Measurements from ENCODE around the gene FOXI2. TPM values are rescaled to one million over a fixed set of nuclear protein-coding genes. Genes with fewer than 3 reads are reported as not detected.
A peak's percentile ranks its signal among the peaks of the same experiment; 100 is the strongest.

FOXI2 gene
- total RNA-seq, 3 donors from 2014 or later = not detected

DNA sequence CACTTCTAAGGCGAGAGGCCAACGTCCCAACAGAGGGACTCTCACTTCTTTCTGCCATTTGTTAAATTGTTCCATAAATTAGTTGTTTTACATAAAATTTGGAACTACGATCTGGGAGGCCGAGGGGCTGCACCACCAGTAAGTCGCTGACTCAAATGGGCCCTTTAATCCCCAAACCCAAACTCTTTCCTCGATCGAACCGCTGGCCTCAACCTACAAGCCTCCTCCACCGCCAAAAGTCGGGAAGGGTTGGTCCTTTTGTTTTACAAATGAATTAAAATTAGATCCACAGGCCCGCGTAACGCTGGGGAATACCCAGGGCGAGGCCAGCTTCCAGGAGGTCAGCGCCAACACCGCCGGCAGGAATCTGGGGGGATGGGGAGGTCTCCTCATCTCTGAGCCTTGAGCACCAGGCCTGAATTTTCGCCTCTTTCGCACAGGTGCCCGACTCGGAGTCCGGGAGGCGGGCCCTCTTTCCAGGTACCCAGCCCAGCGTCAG, 1.2 kb upstream of the FOXI2 start:
- H3K4me1 Mint-ChIP-seq (ENCODE audit: low read depth) = no peaks in the 10 kb centered on the region
- peaks cover 47% of the 10 kb centered on the region for H3K27me3 Mint-ChIP-seq (ENCODE audit: low read depth)

DNA sequence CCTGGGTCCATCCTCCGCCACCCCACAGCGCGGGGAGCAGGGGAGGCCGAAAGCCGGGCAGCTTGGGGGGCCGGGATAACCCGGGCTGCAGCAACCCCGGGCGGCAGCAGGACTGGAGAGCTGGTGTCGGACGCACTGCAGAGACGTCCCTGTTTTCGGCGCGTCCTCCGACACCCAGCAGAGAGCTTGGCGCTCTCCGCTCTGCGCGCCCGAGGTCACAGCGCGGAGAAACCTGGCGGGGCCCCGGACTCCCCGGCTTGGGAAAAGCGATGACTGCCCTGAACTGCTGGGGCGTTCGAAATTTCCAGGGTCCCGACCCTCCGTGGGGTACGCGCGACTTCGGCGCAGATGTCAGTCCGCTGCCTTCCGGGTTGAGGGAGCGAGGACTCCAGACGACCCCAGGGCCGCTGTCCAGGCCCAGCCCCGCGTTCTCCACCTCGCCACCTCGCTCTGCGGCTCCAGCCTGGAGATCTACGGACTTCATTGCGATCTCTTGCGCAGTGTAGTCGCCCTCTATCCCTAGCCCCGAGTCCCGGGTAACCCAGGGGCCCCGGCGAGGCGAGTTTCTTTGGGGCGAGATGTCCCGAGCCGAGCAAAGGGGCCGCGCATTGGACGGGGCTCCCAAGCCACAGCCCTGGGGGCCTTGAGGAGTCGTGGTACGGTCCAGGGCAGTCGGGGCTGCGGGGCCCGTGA, 617 bp upstream of the FOXI2 start:
- no peaks in the 10 kb centered on the region for H3K4me1 Mint-ChIP-seq (ENCODE audit: low read depth)
- ATAC-seq = no peak
- H3K27me3 Mint-ChIP-seq (ENCODE audit: low read depth) = peaks cover 47% of the 10 kb centered on the region
- H3K4me3 Mint-ChIP-seq = no peak overlapping the region
- H3K36me3 Mint-ChIP-seq (ENCODE audit: insufficient read depth) = no peaks in the 10 kb centered on the region
- H3K9me3 Mint-ChIP-seq = no peaks in the 10 kb centered on the region
- no peak for DNase-seq

More for the DNA sequence above, 1.2 kb upstream of the FOXI2 start:
- Mint-ChIP-seq H3K9me3 (no peaks in the 10 kb centered on the region), H3K4me3 (no peak overlapping the region), H3K36me3 (ENCODE audit: insufficient read depth) (no peaks in the 10 kb centered on the region)
- DNase-seq = no peak
- ATAC-seq = no peak

DNA sequence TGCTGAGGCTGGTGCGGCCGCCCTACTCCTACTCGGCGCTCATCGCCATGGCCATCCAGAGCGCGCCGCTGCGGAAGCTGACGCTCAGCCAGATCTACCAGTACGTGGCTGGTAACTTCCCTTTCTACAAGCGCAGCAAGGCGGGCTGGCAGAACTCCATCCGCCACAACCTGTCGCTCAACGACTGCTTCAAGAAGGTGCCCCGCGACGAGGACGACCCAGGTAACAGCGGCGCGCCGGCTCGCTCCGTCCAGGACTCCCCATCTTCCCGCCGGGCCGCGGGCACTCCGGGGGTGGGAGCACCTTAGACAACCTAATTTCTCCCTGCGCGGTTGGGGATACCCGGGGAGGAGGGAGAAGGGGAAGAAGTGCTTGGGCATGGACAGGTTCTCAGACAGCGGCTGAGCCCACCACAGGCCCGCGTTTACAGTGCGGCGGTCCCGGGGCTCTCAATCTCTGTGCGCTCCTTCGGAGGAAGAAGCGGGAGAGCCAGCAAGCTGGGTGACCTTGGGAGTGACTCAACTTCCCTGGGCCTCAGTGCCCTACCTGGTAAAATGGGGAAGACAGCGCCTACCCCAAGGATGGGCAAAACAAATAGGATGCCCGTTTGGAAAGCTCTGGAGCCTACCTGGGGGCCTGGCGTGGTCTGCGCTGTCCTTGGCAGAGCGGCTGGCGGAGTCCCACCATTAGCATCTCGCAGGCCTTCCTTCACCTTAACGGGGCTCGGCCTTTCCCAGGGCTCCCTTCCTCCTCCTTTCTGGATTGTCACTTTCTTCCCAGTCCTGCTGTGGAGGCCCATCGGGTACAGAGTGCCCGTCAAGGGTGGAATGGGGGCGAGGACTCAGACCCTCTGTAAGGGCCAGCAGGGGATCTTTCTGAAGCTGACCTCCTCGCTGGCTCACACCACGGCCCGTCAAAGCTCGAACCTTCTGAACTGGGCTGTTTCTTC, 852 bp downstream of the FOXI2 start:
- H3K9me3 Mint-ChIP-seq = no peaks in the 10 kb centered on the region
- ATAC-seq (peak in 1 of 2 donors; percentile 16), DNase-seq (no peak)
- no peaks in the 10 kb centered on the region for H3K4me1 Mint-ChIP-seq (ENCODE audit: low read depth)
- no peaks in the 10 kb centered on the region for H3K36me3 Mint-ChIP-seq (ENCODE audit: insufficient read depth)
- peaks cover 44% of the 10 kb centered on the region for H3K27me3 Mint-ChIP-seq (ENCODE audit: low read depth)
- H3K4me3 Mint-ChIP-seq = no peak overlapping the region

DNA sequence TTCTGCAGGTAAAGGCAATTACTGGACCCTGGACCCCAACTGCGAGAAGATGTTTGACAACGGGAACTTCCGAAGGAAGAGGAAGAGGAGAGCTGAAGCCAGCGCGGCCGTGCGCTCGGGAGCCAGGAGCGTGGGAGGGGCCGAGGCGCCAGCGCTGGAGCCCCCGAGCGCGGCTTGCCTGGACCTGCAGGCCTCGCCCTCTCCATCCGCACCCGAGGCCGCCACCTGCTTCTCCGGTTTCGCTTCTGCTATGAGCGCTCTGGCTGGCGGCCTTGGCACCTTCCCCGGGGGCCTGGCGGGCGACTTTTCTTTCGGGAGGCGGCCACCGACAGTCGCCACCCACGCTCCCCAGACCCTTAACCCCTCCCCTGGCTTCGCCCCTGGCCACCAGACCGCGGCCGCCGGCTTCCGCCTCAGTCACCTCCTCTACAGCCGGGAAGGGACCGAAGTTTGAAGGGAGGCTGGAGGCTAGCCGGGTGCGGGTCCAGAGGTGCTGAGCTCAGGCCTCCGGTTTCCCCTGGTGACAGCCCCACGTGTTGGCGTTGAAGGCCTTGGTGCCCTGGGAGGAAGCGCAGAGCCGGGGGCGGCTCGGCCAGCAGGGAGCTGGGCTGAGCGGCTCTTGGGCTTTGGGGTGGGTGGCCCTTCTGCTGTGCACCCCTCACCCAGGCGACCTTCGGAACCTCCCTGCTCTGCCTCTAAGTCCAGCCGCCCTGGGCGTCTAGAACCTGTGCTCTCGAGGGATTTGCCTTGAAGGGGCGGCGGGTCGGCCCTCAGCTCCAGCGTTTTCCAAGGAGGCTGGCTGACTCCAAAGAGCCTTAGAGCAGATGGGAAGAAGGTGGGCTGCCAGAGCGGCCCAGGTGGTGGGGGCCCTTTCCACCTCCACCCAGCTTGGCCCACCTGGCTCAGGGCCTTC, 1.8 kb downstream of the FOXI2 start:
- H3K27me3 Mint-ChIP-seq (ENCODE audit: low read depth) = peaks cover 35% of the 10 kb centered on the region

DNA sequence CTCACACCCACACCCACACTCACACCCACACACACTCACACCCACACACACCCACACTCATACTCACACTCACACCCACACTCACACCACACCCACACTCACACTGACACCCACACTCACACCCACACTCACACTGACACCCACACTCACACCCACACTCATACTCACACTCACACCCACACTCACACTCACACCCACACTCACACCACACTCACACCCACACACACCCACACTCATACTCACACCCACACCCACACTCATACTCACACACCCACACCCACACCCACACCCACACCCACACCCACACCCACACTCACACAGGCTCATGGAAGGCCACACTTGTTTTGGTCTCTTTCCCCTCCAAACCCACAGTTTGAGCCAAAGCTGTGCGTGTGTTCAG, 2.9 kb downstream of the FOXI2 start:
- H3K36me3 Mint-ChIP-seq (ENCODE audit: insufficient read depth) = no peaks in the 10 kb centered on the region
- DNase-seq (no peak), ATAC-seq (no peak)
- H3K9me3 Mint-ChIP-seq = no peaks in the 10 kb centered on the region
- no peaks in the 10 kb centered on the region for H3K4me1 Mint-ChIP-seq (ENCODE audit: low read depth)
- peaks cover 25% of the 10 kb centered on the region for H3K27me3 Mint-ChIP-seq (ENCODE audit: low read depth)
- H3K4me3 Mint-ChIP-seq = no peak overlapping the region

More for the DNA sequence above, 1.8 kb downstream of the FOXI2 start:
- Mint-ChIP-seq H3K4me3 (no peak overlapping the region), H3K9me3 (no peaks in the 10 kb centered on the region), H3K4me1 (ENCODE audit: low read depth) (no peaks in the 10 kb centered on the region), H3K36me3 (ENCODE audit: insufficient read depth) (no peaks in the 10 kb centered on the region)
- ATAC-seq (no peak), DNase-seq (no peak)

DNA sequence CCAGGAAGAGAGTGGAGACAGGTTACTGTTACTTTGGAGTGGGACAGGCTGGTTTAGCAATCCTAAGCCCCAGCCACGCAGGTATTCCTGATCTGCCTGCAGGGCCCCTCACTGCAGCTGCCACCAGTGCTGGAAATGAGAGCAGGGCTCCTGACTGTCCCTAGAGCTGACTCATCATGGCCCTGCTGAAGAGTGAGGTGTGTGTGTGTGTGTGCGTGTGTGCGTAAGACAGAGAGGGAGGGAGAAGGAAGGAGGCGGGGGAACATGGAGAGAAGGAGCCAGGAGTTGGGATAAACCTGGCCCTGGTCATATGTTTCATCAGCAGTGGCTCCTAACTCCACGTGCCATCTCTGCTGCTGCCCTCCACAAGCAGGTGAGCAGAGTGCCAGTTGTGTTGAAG, 3.6 kb downstream of the FOXI2 start:
- Mint-ChIP-seq H3K36me3 (ENCODE audit: insufficient read depth) (no peaks in the 10 kb centered on the region), H3K9me3 (no peaks in the 10 kb centered on the region), H3K27me3 (ENCODE audit: low read depth) (peaks cover 18% of the 10 kb centered on the region), H3K4me1 (ENCODE audit: low read depth) (no peaks in the 10 kb centered on the region), H3K4me3 (no peak overlapping the region)
- DNase-seq (no peak), ATAC-seq (no peak)

DNA sequence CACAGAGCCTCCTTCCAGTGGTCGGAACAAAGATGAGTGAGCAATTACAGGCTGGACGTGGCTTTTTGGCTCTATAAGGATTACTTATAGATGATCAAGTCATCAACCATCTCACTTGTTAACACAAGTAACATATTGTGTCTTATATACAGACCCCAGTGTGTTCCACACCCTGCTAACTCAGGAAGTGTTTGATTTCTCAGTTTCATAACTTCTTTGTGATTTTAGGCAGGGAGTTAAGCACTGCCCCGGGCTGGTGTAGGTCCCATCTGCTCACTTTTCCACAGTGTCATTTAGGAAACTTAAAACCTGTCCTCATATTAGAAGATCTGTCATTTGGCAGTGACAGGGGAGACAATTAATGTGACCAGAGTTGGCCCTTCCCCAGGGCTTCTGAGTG, 6.2 kb downstream of the FOXI2 start:
- Mint-ChIP-seq H3K36me3 (ENCODE audit: insufficient read depth) (no peaks in the 10 kb centered on the region), H3K4me1 (ENCODE audit: low read depth) (no peaks in the 10 kb centered on the region), H3K27me3 (ENCODE audit: low read depth) (peaks cover 3% of the 10 kb centered on the region), H3K4me3 (no peak overlapping the region), H3K9me3 (no peaks in the 10 kb centered on the region)
- DNase-seq = no peak
- no peak for ATAC-seq

DNA sequence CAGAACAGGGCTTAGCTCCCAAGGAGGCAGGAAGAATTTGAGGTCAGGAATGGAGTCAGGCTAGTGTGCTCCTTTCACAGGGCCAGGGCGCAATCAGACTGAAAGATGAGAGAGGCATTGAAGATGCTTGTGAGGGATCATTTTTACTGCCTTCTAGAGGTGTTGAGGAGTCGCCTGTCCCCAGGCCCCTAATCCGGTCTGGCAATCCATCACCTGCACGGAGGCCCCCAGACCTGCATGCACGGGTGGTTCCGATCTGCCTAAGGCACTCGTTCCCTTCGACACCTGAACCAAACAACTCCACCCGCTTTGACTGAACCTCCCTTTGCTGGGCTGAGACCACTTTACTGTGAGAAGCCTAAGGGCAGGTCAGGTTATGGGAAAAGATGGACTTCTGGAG, 8.0 kb downstream of the FOXI2 start:
- H3K4me3 Mint-ChIP-seq = no peak overlapping the region
- no peaks in the 10 kb centered on the region for H3K4me1 Mint-ChIP-seq (ENCODE audit: low read depth)
- DNase-seq (no peak), ATAC-seq (no peak)
- peaks cover 3% of the 10 kb centered on the region for H3K9me3 Mint-ChIP-seq
- H3K36me3 Mint-ChIP-seq (ENCODE audit: insufficient read depth) = no peaks in the 10 kb centered on the region
- H3K27me3 Mint-ChIP-seq (ENCODE audit: low read depth) = peaks cover 2% of the 10 kb centered on the region

DNA sequence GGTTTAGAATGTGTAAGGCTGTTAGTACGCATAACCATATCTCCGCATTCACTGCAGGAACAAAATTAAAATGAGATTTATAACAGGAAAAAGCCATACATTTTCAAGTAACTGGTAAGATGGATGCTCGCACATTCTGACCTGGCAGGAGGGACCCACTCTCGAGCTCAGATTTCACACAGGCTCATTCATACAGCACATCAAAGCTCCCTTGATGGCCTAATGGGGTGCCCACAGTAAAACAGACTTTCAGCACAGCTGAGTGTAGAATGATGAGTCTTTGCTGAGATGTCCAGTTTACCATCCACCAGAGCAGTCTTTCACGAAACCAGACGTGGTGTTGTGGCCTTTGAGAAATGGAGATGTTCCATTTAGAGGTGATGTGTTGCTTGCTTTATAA, 8.9 kb downstream of the FOXI2 start:
- H3K4me1 Mint-ChIP-seq (ENCODE audit: low read depth) = no peaks in the 10 kb centered on the region
- H3K4me3 Mint-ChIP-seq = no peak overlapping the region
- peaks cover 2% of the 10 kb centered on the region for H3K27me3 Mint-ChIP-seq (ENCODE audit: low read depth)
- no peaks in the 10 kb centered on the region for H3K36me3 Mint-ChIP-seq (ENCODE audit: insufficient read depth)
- ATAC-seq (no peak), DNase-seq (no peak)
- peaks cover 3% of the 10 kb centered on the region for H3K9me3 Mint-ChIP-seq

DNA sequence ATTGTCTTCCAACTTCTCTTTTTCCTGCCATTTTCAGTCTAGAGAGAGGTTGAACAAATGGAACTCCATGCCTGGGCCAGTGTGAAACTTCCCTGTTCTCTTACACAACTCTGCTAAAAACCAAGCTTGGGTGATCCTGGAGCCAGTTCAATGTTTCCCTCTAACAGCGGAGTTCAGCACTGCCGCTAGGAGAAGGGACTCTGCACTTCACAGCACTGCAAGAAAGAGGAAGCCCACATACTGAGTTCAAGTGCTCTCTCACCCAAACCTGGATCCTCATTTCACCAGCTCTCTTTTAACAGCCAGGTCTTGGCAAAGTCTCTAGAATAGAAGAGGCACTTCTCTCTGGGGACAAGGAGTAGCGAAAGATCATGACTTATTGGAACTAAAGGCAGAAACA, 18.8 kb downstream of the FOXI2 start:
- ATAC-seq = no peak
- no peaks in the 10 kb centered on the region for H3K9me3 Mint-ChIP-seq
- no peak overlapping the region for H3K4me3 Mint-ChIP-seq
- no peaks in the 10 kb centered on the region for H3K36me3 Mint-ChIP-seq (ENCODE audit: insufficient read depth)
- peaks cover 3% of the 10 kb centered on the region for H3K27me3 Mint-ChIP-seq (ENCODE audit: low read depth)
- DNase-seq = no peak
- no peaks in the 10 kb centered on the region for H3K4me1 Mint-ChIP-seq (ENCODE audit: low read depth)

DNA sequence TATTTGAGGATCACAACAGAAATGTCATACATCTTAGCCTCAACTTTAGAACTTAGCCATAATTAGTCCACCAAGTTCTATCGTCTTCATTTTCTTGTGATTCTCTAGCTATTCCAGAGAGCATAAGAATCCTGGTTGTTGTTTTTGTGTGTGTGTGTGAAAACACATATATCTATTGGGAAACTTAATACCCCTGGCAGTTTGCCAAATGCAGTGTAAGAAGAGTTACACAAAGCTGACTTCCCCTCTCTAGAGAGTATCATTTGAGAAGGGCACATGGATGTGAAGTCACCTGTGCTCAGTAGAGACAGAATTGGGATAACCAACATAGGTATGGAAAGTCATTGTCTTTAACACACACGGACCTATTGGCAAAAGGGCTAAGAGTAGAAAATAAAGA, 19.3 kb downstream of the FOXI2 start:
- H3K9me3 Mint-ChIP-seq = no peaks in the 10 kb centered on the region
- no peak overlapping the region for H3K4me3 Mint-ChIP-seq
- H3K27me3 Mint-ChIP-seq (ENCODE audit: low read depth) = peaks cover 3% of the 10 kb centered on the region
- ATAC-seq (no peak), DNase-seq (no peak)
- no peaks in the 10 kb centered on the region for H3K36me3 Mint-ChIP-seq (ENCODE audit: insufficient read depth)
- H3K4me1 Mint-ChIP-seq (ENCODE audit: low read depth) = no peaks in the 10 kb centered on the region

DNA sequence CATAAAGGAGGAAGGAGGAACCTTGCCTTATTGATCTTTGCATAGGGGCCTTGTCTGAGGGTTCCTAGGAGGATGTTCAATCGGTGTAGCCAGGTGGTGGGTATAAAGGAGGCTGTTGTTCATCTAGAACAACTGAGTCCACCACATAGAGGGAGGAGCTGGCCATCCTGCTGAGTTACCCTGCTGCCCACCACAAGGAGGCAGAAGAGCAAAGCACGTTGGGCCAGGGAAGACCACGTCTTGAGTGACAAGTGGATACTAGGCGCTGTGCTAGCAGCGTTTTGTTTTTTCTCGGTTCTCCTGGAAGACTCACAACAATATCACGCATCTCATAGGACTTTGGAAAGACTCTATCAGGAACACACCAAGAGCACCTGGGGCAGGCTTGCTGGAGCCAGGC, 20.0 kb downstream of the FOXI2 start:
- Mint-ChIP-seq H3K36me3 (ENCODE audit: insufficient read depth) (no peaks in the 10 kb centered on the region), H3K4me3 (no peak overlapping the region), H3K4me1 (ENCODE audit: low read depth) (no peaks in the 10 kb centered on the region), H3K9me3 (no peaks in the 10 kb centered on the region), H3K27me3 (ENCODE audit: low read depth) (peaks cover 3% of the 10 kb centered on the region)
- no peak for ATAC-seq
- no peak for DNase-seq

DNA sequence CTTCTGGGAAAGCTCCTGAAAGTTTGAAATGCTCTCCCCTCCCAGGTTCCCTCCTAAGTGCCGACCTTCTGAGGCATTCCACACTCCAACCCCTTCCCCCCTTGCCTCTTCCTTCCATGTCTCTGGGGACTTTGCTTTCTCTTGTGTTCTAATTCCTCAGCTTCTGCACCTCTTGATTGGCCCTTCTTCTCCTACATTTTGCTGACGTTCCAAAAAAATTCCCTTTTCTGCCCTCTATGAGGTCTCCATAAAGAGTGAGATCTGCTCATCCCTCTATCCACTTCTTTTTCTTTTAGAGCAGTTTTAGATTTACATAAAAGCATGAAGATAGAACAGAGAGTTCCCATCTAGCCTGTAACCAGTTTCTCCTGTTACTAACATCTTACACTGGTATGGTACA, 22.3 kb downstream of the FOXI2 start:
- no peak for ATAC-seq
- Mint-ChIP-seq H3K4me3 (no peak overlapping the region), H3K4me1 (ENCODE audit: low read depth) (no peaks in the 10 kb centered on the region), H3K9me3 (no peaks in the 10 kb centered on the region), H3K36me3 (ENCODE audit: insufficient read depth) (no peaks in the 10 kb centered on the region), H3K27me3 (ENCODE audit: low read depth) (peaks cover 12% of the 10 kb centered on the region)
- DNase-seq = no peak

DNA sequence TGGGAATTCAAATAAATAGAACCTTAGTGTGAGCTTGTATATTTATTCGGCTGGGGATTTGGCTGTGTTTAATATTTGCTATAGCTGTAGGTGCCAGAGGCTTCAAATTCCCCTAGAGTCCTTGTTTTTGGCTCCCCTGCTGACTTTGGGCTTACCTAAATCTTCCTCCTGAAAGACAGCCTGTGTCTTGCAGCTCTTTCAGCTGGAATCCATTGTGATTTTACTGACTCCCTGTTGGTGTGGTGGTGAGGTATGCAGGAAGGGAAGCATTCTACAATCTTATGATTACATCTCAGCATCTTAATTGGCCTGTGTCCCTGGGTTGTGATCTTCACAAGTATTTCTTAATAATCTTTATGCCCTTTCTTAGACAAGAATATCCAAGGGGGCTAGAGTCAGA, 25.9 kb downstream of the FOXI2 start:
- H3K27me3 Mint-ChIP-seq (ENCODE audit: low read depth) = peaks cover 18% of the 10 kb centered on the region
- H3K4me1 Mint-ChIP-seq (ENCODE audit: low read depth) = no peaks in the 10 kb centered on the region
- ATAC-seq (no peak), DNase-seq (no peak)
- H3K36me3 Mint-ChIP-seq (ENCODE audit: insufficient read depth) = no peaks in the 10 kb centered on the region
- no peak overlapping the region for H3K4me3 Mint-ChIP-seq
- no peaks in the 10 kb centered on the region for H3K9me3 Mint-ChIP-seq
